HepG2 (cell line): ENCODE data around the gene SLC22A23. TPM values are rescaled to one million over a fixed set of nuclear protein-coding genes. Genes with fewer than 3 reads are reported as not detected.
A peak's percentile ranks its signal among the peaks of the same experiment; 100 is the strongest.

ENCODE experiments used
- EP300 ChIP-seq, 3 experiments: sonication (generic) in 1 of 3; formaldehyde crosslinking in 1 of 3; IDR thresholded peaks; 2 replicates each; pipeline versions ENCODE4 v1.5.1 to v1.6.1; 2011 to 2020; ENCODE audit warnings: low read depth in 2 of 3, low read length in 2 of 3, borderline replicate concordance in 1 of 3, improper control_type of control experiment in 1 of 3, mild to moderate bottlenecking in 1 of 3, missing genetic modification reagents in 1 of 3, moderate library complexity in 1 of 3
- HDAC2 ChIP-seq: sonication (generic); formaldehyde crosslinking; IDR thresholded peaks from 2 replicates; pipeline ENCODE4 v1.4.0; 2020; ENCODE audit warnings: missing genetic modification reagents
- JARID2 ChIP-seq: sonication (generic); formaldehyde crosslinking; IDR thresholded peaks from 2 replicates; pipeline ENCODE4 v1.8.1; 2023; ENCODE audit warnings: missing genetic modification reagents, inconsistent platforms; ENCODE audit not compliant: insufficient replicate concordance
- NR2F2 ChIP-seq: IDR thresholded peaks from 2 replicates; pipeline ENCODE4 v1.6.1; 2012; ENCODE audit warnings: low read depth, inconsistent platforms, borderline replicate concordance
- PAXIP1 ChIP-seq: sonication (generic); formaldehyde crosslinking; conservative IDR thresholded peaks from 2 replicates; pipeline ENCODE4 v1.4.0; 2020; ENCODE audit warnings: mild to moderate bottlenecking, missing genetic modification reagents, moderate library complexity
- PLRG1 ChIP-seq: fragments of 450-650 bp; conservative IDR thresholded peaks from 2 replicates; pipeline ENCODE4 v1.6.1; 2016
- SAP130 ChIP-seq: IDR thresholded peaks from 2 replicates; pipeline ENCODE4 v1.6.1; 2016; ENCODE audit warnings: low read depth
- SOX13 ChIP-seq, 3 experiments: fragments of 450-650 bp in 1 of 3; sonication (generic) in 1 of 3; formaldehyde crosslinking in 1 of 3; IDR thresholded peaks in 2 of 3; conservative IDR thresholded peaks in 1 of 3; 2 replicates each; pipeline versions ENCODE4 v1.5.0 to v1.6.1; 2016 to 2020; ENCODE audit warnings: antibody characterized with exemption in 1 of 3, mild to moderate bottlenecking in 1 of 3, missing compliant biosample characterization in 1 of 3, missing genetic modification reagents in 1 of 3, moderate library complexity in 1 of 3
- SOX5 ChIP-seq: IDR thresholded peaks from 2 replicates; pipeline ENCODE4 v1.6.1; 2016; ENCODE audit warnings: borderline replicate concordance
- TCF7 ChIP-seq: sonication (generic); IDR thresholded peaks from 2 replicates; pipeline ENCODE4 v1.6.1; 2016; ENCODE audit warnings: antibody characterized with exemption, low read depth
- UBTF ChIP-seq: sonication (generic); formaldehyde crosslinking; IDR thresholded peaks from 2 replicates; pipeline ENCODE4 v1.4.0; 2020; ENCODE audit warnings: mild to moderate bottlenecking, missing genetic modification reagents
- USF2 ChIP-seq, 2 experiments: sonication (generic) in 1 of 2; formaldehyde crosslinking in 1 of 2; IDR thresholded peaks; 2 replicates each; pipeline versions ENCODE4 v1.5.1 to v1.6.1; 2011 to 2020; ENCODE audit warnings: borderline replicate concordance in 1 of 2, low read depth in 1 of 2, low read length in 1 of 2, mild to moderate bottlenecking in 1 of 2, missing genetic modification reagents in 1 of 2, moderate library complexity in 1 of 2
- ZNF12 ChIP-seq: sonication (generic); formaldehyde crosslinking; IDR thresholded peaks from 2 replicates; pipeline ENCODE4 v1.5.0; 2020; ENCODE audit warnings: missing genetic modification reagents
- ZNF710 ChIP-seq: sonication (generic); formaldehyde crosslinking; IDR thresholded peaks from 2 replicates; pipeline ENCODE4 v1.5.0; 2020; ENCODE audit warnings: mild to moderate bottlenecking, missing genetic modification reagents, borderline replicate concordance
- polyA plus RNA-seq, 8 experiments: library from polyadenylated mRNA; depleted of rRNA in 3 of 8; stranded (reverse) in 7 of 8; unstranded in 1 of 8; fragments of >200 nt; fragmentation: Illumina TruSeq in 4 of 8; extraction: Trizol in 4 of 8; gene quantifications; 2 replicates each; pipeline versions ENCODE4 v1.2.1 to v1.2.3, GENCODE V29; 2011 to 2016; ENCODE audit warnings: low read depth in 4 of 8, missing spikeins in 1 of 8, mixed read lengths in 1 of 8; ENCODE audit not compliant: insufficient read depth in 1 of 8
- total RNA-seq, 5 experiments: library from RNA; depleted of rRNA; stranded (reverse); fragments of >200 nt; fragmentation: Illumina TruSeq; extraction: Trizol; gene quantifications; 2 replicates each; pipeline ENCODE4 v1.2.3, GENCODE V29; 2016; ENCODE audit warnings: low read depth in 1 of 5

SLC22A23 gene
- total and polyA plus RNA-seq, 2 of the 13 experiments (the other 11 are each of a cell fraction or from before 2014, with no cell fraction given): 11.8 to 17.5 TPM

GRCh38 chr6:3504354-3504753 lies 47.5 kb upstream of the SLC22A23 start (continued):
- TF ChIP-seq UBTF (CRISPR knock-in tag): no peak
- TF ChIP-seq SOX13 (IDR thresholded peaks at IDR 0.05): no peak
- peak in 1 of 2 experiments; percentile 86; a peak in 2 of 4 replicates for TF ChIP-seq SOX13 (CRISPR knock-in tag; conservative IDR thresholded peaks at IDR 0.05 in 1 of 2, IDR thresholded peaks at IDR 0.05 in 1 of 2)
- peak; percentile 60; the same call in 1 of the 2 replicates for TF ChIP-seq ZNF12 (CRISPR knock-in tag)
- TF ChIP-seq EP300 (IDR thresholded peaks at IDR 0.05; ENCODE audit: low read depth in 2 of 2, low read length in 2 of 2): peak in 1 of 2 experiments; percentile 70; a peak in 2 of 4 replicates
- no peak; the same call in 1 of the 2 replicates for TF ChIP-seq EP300 (CRISPR knock-in tag; IDR thresholded peaks at IDR 0.05; ENCODE audit: borderline replicate concordance)
- peak; percentile 85 for TF ChIP-seq SOX5 (CRISPR knock-in tag)
- TF ChIP-seq USF2 (IDR thresholded peaks at IDR 0.05; ENCODE audit: low read depth, low read length): no peak
- TF ChIP-seq USF2 (CRISPR knock-in tag; IDR thresholded peaks at IDR 0.05; ENCODE audit: borderline replicate concordance): no peak
- peak; percentile 55 for TF ChIP-seq SAP130
- no peak for TF ChIP-seq PLRG1
- TF ChIP-seq HDAC2 (CRISPR knock-in tag): peak; percentile 47; the same call in 1 of the 2 replicates
- no peak for TF ChIP-seq ZNF710 (CRISPR knock-in tag)
- peak; percentile 89 for TF ChIP-seq TCF7
- no peak for TF ChIP-seq JARID2 (CRISPR knock-in tag)
- no peak for TF ChIP-seq NR2F2
- peak; percentile 47; the same call in 1 of the 2 replicates for TF ChIP-seq PAXIP1 (CRISPR knock-in tag)
